ENCODE measurements around the gene AFF1.
A peak's percentile ranks its signal among the peaks of the same experiment; 100 is the strongest.

AFF1 gene

DNA sequence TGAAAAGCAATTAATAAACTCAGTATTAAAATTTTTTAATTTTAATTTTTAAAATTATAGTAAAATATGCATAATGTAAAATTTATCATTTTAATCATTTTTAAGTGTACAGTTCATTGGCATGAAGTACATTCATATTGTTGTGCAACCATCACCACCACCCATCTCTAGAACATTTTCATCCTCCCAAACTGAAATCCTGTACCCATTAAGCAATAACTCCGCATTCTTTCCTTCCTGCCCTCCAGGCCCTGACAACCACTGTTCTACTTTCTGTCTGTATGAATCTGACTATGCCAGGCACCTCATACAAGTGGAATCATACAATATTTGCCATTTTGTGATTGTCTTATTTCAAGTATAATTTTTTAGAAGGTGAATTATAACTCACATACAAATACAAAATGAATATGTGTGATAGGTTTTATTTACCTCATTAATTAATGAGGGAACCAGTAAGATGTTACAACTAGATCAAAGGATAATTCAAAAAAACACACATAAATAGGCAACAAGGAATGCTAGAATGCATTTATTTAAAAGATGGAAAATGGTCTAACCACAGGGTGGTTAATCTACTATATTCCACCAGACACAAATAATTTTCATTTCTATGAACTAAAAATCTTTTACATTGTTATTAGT is 13.1 kb upstream of the AFF1 start:
- DNase-seq (ENCODE audit: extremely low read depth in 1 of 2, low read depth in 1 of 2), result no peak

DNA sequence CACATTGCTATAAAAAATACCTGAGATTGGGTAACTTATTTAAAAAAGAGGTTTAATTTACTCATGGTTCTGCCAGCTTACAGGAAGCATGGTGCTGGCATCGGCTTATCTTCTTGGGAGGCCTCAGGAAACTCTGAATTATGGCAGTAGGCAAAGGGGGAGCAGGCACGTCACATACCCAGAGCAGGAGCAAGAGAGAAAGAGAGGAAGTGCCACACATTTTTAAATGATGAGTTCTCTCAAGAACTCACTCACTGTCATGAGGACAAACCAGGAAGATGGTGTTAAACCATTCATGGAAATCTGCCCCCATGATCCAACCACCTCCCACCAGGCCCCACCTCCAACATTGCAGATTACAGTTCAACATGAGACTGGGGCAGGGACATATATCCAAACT is 10.0 kb upstream of the AFF1 start:
- DNase-seq (ENCODE audit: extremely low read depth in 1 of 2, low read depth in 1 of 2), result no peak

DNA sequence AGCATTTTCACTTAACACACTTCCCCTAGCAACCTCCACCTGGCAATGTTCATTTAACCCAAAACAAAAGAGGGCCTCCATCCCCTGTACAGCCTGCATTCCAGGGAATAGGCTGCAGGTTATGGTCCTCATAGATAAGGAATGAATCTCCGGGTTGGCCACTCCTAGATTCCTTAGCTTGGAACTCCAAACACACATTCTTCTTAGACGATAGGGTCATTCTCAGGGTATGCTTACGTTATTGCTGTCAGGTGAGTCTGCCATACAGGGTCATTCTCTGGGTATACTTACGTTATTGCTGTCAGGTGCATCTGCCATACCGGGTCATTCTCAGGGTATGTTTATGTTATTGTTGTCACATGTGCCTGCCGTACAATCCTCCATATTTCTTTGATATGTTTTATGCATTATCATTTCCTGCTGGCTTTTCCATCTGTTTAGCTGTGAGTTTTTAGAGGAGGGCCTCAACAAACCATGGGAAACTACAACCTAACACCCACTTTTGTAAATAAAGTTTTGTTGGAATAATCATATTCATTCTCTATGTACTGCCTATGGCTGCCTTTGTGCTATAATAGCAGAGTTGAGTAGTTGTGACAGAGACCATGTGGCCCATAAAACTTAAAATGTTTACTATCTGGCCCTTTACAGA is 8.2 kb upstream of the AFF1 start:
- no peak for DNase-seq (ENCODE audit: extremely low read depth in 1 of 2, low read depth in 1 of 2)

DNA sequence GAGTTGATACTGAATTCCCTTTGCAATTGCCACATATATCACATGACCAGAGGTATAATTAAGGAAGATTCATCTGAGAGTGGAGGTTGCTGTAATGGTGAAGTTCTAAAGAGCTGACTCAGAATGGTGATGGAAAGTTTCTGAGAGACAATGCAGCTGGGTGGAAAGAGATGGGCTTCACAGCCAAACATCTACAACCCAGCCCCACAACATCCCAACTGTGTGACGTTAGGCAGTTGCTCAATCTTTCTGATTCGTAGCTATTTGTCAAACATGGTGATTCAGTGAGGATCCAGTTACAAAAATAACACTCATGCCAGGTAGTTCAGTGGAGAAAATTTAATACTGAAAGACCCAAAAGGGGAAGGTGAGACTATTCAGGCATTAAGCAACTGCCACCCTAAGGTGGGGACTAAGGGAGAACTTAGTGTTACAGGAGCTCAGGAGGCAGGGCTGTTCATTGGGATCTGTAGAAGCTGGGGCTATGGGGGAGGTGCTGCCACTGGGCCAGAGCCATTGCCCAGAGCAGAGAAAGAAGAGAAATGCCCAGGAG is 6.9 kb upstream of the AFF1 start:
- peak in 1 of 2 donors; percentile 42 for DNase-seq (ENCODE audit: extremely low read depth in 1 of 2, low read depth in 1 of 2)

DNA sequence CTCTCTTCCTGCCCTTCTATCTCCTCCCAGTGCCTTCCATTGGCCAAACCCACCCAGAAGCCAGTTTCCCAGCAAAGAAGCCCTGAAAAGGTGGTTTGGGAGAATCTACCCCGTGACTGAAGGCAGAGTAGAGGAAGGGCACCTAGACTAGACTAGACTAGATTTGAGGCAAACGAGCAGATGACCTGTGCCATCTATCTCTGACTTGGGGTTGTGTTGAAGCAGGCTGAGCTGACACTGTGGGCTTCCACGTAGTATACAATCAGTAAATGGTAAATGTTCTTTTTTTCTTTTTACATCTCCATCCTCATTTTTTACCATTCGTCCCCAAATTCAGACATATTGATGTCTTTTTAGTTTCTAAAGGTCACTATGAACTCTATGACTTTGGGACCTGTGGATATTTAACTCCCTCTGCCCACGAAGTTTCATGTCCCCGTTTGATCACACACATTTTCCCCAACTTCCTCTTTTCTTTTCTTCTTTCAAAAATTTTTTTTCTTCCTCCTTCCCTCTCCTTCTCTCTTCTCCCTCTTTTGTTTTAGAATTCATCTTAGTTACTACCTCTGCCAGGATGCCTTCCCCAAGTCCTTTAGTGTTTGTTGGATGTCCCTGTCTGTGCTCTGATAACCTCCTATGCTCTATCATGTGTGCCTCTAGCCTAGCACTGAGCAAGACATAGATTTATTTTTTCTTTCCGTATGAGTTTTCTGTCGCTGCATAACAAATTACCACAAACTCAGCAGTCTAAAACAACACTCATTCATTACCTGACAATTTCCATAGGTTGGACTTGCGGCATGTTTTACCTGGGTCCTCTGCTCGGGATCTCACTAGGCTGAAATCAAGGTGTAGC is 6.2 kb upstream of the AFF1 start:
- no peak for DNase-seq (ENCODE audit: extremely low read depth in 1 of 2, low read depth in 1 of 2)

DNA sequence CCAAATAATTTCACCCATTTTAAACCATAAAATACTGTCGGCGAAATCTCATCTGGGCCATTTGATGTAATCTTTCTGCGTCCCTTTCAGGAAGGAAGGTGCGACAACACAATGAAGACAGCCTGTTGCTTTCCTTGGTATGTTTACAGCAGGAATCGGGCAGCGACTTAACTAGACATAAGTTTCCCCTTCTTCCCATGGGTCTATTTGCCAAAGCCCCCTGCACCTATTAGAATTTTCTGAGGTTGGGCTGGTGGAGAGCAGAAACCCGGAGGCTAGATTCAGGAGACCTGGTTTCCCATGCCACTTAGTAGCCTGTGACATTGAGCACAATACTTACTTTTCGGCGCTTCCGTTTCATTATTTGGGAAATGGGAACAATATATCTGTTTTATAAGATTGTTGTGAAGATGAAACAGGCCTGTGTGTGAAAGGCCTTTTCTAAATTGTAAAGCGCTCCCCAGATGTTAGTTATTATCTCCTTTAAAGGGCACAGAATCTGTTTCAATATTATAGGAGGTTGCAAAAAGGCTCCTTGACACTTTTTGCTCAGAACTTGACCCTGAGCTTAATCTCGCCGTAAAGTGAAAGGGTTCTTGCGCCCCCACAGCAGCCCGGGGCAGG is 552 bp upstream of the AFF1 start:
- DNase-seq (ENCODE audit: extremely low read depth in 1 of 2, low read depth in 1 of 2), result no peak

DNA sequence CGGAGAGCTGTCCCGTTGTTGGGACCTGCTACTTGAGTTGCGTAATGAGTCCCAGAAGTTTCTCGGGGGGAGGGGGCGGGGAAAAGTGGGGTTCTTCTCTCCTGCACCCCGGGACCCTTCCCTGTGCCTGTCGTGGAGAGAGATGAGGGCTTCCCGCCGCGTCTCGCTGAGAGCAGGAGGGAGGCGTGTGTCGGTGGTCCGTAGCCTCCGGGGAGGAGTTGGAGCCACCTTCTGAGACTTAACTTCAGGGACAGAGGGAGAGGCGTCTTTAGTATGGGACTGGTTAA is 698 bp downstream of the AFF1 start:
- DNase-seq (ENCODE audit: extremely low read depth in 1 of 2, low read depth in 1 of 2), result peak in 1 of 2 donors; percentile 6

DNA sequence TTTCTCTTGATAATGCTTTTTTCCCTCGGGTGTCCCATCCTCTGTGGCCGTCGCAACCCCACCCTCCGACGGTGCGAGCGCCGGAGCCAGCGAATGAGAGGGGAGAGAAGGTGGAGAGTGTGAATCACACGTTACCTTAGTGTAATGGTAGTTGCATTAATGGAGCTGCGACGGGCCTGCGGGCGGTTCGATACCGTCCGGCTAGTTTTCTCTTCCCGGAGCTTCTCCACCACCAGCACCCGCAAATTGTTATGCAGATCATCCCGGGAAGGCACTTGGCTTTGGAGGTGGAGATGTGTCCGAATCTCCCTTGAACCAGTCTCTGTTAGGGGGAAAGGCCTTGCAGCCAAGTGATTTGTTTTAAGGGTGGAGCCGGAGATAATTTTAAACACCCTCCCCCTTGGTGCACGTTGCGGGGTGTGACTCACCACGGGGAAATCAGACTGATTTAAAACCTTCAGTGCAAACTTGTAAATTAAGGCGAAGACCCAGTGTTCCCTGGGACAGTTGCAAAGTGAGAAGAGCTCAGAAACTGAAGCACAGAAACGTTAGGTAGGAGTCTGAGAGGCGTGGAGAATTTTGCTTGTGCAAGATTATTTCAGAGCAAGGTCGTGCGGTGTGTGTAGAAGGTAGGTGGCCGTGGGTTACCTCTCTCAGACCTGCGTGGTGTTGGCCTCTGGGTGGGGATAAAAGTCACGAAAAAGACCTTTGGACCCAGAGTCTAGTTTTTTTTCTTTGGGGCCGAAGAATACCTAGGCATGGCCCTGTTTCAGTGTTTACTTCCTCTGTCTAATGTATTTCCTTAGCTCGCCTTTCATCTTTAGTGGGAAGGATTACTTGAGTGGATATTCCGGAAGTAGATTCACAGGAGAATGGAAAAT is 1.3 kb downstream of the AFF1 start:
- peak; percentile 52 to 62 for DNase-seq (ENCODE audit: extremely low read depth in 1 of 2, low read depth in 1 of 2)

DNA sequence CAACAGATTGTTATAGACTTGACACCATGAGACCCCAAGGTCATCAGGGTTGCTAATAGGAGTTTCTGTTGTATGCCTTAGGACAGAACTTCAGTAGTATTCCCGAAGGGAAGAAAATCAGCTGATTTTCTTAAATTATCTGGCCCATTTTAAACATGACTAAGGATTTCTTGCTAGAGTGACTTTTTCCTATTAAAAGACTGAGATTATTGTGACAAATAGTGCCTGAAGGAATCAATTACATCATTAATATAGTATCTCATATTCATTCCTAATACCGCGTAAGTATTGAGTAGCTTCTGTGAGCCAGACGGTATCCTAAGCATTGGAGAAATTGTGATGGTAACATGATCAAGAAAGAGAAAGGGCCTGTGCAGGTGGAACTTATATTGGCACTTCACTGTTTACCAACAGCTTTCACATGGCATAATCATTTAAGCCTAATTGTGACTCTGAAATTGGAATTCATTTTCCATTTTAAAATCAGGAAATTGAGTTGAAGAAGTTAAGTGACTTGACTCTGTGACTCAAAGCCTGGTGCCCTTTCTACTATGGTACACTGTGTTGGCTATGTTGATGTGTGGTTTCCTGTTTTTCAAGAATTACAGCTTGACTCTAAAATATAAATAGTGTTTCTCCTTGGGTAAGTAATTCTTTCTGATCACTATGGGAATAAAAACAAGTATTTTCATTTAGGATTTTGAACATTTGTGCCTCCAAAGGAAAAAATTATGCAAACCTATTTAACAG is 4.1 kb downstream of the AFF1 start:
- DNase-seq (ENCODE audit: extremely low read depth in 1 of 2, low read depth in 1 of 2), result no peak

DNA sequence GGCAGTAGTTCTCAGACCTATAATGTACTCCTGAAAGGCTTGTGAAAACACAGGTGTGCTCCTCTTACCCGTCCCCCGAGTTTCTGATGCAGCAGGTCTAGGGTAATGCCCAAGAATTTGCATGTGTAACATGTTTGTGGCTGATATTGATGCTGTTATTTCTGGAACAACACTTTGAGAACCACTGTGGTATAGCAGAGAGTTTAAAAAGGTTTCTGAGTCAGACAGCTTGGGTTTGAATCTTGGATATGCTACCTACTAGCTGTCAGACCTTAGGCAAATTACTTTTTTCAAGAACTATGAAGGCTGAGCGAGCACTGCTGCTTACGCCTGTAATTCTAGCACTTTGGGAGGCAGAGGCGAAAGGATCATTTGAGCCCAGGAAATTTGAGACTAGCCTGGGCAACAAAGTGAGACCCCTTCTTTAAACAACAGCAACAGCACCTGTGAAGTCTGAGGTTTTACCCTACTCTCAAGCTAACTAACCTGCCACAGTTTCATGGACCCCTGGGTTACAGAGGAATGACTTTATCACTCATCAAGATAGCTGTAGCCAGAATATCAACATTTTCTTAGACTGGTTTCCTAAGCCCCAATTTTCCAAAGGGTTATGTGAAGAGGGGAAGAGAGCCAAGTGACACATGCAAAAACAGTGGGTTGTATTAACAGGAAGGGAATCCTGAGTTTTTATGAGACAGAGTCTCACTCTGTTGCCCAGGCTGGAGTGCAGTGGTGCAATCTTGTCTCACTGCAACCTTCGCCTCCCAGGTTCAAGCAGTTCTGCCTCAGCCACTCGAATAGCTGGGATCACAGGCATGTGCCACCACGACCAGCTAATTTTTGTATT is 5.1 kb downstream of the AFF1 start:
- peak in 1 of 2 donors; percentile 14 for DNase-seq (ENCODE audit: extremely low read depth in 1 of 2, low read depth in 1 of 2)

DNA sequence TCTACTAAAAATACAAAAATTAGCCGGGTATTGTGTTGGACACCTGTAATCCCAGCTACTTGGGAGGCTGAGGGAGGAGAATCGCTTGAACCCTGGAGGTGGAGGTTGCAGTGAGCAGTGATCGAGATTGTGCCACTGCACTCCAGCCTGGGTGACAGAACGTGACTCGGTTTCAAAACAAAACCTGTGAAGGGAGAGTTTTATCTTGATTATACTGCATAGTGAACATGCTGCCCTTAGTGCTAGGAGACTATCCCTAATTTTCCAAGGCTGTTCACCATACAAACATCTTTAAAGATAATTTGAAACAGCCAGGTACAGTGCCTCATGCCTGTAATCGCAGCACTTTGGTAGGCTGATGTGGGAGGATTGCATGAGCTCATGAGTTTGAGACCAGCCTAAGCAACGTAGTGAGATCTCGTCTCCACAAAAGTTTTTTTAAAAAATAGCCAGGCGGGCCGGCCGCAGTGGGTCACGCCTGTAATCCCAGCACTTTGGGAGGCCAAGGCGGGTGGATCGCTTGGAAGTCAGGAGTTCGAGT is 6.2 kb downstream of the AFF1 start:
- no peak for DNase-seq (ENCODE audit: extremely low read depth in 1 of 2, low read depth in 1 of 2)

DNA sequence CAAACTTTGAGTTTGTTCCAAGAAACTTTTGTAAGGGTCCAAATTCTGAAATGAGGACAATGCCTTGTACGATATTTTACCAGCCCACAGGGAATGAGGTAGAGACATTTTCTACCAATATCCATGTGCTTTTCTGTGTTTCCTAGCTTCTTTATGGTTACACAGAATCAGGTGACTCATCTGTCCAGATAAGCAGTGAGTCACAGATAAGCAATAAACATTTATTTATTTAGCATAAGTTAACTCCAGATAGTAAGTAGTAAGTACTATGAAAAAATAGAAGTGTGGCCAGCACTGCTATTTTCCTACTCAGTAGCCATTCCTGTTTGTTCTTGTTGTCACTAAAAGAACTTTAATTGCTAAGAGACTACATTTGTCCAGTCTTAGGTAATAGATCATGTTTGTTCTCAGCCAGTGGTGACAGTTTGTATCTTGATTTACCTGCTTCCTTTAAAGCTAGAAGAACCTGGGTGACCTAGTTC is 7.4 kb downstream of the AFF1 start:
- no peak for DNase-seq (ENCODE audit: extremely low read depth in 1 of 2, low read depth in 1 of 2)

DNA sequence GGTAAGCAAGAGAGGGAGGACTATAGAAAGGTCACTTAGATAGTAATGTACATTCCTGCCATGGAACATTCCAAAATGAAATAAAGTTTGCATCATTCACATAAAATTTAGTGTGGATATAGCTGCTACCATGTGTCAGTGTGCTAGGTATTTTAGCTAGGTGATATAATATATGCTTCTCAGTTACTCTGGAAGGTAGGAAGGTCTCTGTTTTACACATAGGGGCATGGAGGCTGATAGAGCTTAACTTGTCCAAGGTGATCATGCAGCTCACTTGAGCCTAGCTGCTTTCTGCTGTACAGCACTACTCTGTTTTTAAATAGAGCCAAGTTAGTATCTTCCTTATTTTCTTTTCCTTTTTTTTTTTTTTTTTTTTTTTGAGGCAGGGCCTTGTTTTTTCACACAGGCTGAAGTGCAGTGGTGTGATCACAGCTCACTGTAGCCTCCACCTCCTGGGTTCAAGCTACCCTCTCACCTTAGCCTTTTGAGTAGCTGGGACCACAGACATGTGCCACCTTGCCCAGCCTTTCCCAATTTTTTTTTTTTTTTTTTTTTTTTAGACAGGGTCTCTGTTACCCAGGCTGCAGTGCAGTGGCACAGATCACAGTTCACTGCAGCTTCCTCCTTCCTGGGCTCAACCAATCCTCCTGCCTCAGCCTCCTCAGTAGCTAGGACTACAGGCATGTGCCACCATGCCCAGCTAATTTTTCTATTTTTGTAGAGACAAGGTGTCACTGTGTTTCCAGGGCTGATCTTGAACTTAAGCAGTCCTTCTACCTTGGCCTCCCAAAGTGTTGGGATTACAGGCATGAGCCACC is 10.4 kb downstream of the AFF1 start:
- no peak for DNase-seq (ENCODE audit: extremely low read depth in 1 of 2, low read depth in 1 of 2)

DNA sequence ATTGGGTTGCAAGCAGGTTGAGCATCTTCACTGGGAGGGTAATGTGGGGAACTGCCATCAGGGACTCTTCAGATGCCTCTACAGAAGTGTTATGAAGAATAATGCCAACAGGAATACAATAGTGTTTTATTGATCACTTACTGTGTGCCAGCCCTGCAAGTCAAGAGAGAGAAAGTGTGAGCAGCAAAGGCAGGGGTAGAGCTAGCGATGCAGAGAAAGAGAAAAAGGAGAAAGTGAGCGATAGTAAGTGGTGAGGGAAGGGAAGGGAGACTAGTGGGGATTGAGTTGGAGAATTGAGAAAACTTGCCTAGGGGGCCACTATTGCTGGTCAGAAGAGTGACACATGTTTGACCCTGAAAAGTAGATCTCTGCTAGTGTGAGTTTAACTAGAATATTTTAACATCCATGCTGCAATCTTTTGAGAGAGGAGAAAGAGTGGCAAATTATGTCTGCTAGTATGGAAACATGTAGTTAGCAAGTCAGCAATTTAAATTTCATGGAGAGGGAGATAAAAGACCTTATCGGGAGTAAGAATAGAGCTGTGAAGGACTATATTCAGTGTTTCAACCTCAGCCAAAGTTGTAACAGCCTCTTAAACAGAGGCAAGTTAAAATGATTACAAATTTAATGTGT is 12.2 kb downstream of the AFF1 start:
- no peak for DNase-seq (ENCODE audit: extremely low read depth in 1 of 2, low read depth in 1 of 2)

DNA sequence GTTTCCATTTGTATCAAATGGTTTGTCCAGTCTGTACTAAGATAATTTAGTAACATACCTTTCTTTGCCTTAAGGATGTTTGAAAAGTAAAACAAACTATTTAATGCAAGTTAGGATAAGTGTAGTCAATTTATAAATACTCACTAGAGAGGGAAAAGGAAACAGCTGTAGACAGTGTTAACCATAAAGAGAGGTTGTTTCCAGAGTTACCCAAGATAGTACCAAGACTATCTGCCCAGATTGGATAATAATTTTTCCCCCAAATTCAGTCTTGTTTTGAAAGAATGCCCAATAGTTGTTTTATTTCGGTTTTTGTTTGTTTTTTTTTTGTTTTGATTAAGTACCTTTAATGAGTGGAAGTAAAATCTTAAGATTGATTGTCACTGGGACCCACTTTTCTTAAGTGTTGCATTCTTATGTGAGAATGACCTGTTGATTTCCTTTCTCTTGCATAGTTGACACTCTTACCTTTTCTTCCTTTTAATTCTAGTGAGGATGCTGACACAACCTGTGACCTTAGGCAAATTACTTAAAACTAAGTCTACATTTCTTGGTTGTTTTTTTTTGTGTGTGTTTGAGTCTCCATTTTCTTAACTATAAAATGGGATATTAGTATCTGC is 12.8 kb downstream of the AFF1 start:
- no peak for DNase-seq (ENCODE audit: extremely low read depth in 1 of 2, low read depth in 1 of 2)

DNA sequence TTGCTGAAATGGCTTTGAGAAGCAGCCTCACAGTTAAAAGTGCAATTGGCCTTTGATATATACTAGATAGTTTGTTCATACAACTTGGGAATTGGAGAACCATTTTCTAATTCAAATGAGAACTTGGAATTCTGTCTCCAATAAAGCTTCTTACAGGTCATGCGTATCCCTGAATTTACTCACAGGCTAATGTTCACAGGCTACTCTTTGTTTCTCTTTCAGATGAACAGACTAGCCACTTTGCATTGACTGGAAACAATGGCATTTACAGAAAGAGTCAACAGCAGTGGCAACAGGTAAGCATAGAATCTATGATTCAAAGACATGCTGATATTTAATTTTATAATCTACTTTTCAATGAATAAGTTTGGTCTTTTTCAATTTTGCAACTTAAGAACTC is 13.5 kb downstream of the AFF1 start:
- DNase-seq (ENCODE audit: extremely low read depth in 1 of 2, low read depth in 1 of 2), result no peak

Measured in stimulated activated CD8-positive, alpha-beta memory T cell treated with anti-CD3 and anti-CD28 coated beads, Interleukin-7, amount 100 ng/mL, for 48 hours (primary cell).